GM18502 (cell line): ENCODE measurements around the gene KLK11.

ENCODE experiments used
- ATAC-seq: cut with Tn5 transposase; IDR thresholded peaks from one replicate; pipeline ENCODE4 v1.9.1; 2021; ENCODE audit warnings: mild to moderate bottlenecking; ENCODE audit not compliant: unreplicated experiment, poor library complexity

KLK11 gene

GRCh38 chr19:51026554-51026831 is at the start of gene KLK11:
KLK11 (minus strand) TSS chr19:51026616; CDS start chr19:51025631, 985 bp downstream.
- ATAC-seq, result no peak

GRCh38 chr19:51075998-51076397 is 49.6 kb upstream of the KLK11 start:
- ATAC-seq, result no peak

- no peak for ATAC-seq
Observed at GRCh38 chr19:51071095-51071405, 44.6 kb upstream of the KLK11 start.

- no peak for ATAC-seq
Observed at GRCh38 chr19:51070334-51071094, 44.1 kb upstream of the KLK11 start.

GRCh38 chr19:51066393-51067186 is 40.2 kb upstream of the KLK11 start:
- ATAC-seq, result no peak

- no peak for ATAC-seq
Observed at GRCh38 chr19:51065221-51065960, 39.0 kb upstream of the KLK11 start.

- no peak for ATAC-seq
Observed at GRCh38 chr19:51064534-51065220, 38.3 kb upstream of the KLK11 start, which contains the start of gene KLK13. KLK13 (minus strand) TSS chr19:51065092; CDS start chr19:51065067, 25 bp downstream.

GRCh38 chr19:51063664-51064063 is 37.2 kb upstream of the KLK11 start:
- ATAC-seq, result no peak

- no peak for ATAC-seq
Observed at GRCh38 chr19:51060973-51061372, 34.6 kb upstream of the KLK11 start.

- ATAC-seq, result no peak
Observed at GRCh38 chr19:51060336-51060735, 33.9 kb upstream of the KLK11 start.

- no peak for ATAC-seq
Observed at GRCh38 chr19:51059715-51060114, 33.3 kb upstream of the KLK11 start.

- no peak for ATAC-seq
Observed at GRCh38 chr19:51055866-51056265, 29.4 kb upstream of the KLK11 start.

- ATAC-seq, result no peak
Observed at GRCh38 chr19:51047031-51047335, 20.6 kb upstream of the KLK11 start.

- no peak for ATAC-seq
Observed at GRCh38 chr19:51044327-51044726, 17.9 kb upstream of the KLK11 start.

GRCh38 chr19:51043497-51043896 is 17.1 kb upstream of the KLK11 start:
- no peak for ATAC-seq

GRCh38 chr19:51040151-51040550 is 13.7 kb upstream of the KLK11 start:
- ATAC-seq, result no peak

- no peak for ATAC-seq
Observed at GRCh38 chr19:51036519-51036918, 10.1 kb upstream of the KLK11 start.

- no peak for ATAC-seq
Observed at GRCh38 chr19:51034704-51035103, 8.3 kb upstream of the KLK11 start, which contains the start of gene KLK12. KLK12 (minus strand) TSS chr19:51035002; CDS start chr19:51034621, 381 bp downstream.

GRCh38 chr19:51031880-51032225 is 5.4 kb upstream of the KLK11 start:
- no peak for ATAC-seq

GRCh38 chr19:51031220-51031879 is 4.9 kb upstream of the KLK11 start:
- ATAC-seq, result no peak
